H9 (cell line): ENCODE measurements around the gene PLSCR5. TPM values are rescaled to one million over a fixed set of nuclear protein-coding genes. Genes with fewer than 3 reads are reported as not detected.

Source experiments
- DNase-seq: peaks from one replicate; pipeline ENCODE4 v3.0.0-alpha.2; 2017
- H2AFZ ChIP-seq: one replicate; pipeline ENCODE4 v1.6.1; 2013; ENCODE audit warnings: mild to moderate bottlenecking, low read length, control low read depth, moderate library complexity
- H2AK5ac ChIP-seq: 2 replicates; pipeline ENCODE4 v1.6.1; 2013; ENCODE audit warnings: low read length, control low read depth, mixed read lengths; ENCODE audit not compliant: insufficient read length
- H2BK120ac ChIP-seq: one replicate; pipeline ENCODE4 v1.6.1; 2013; ENCODE audit warnings: low read depth, mild to moderate bottlenecking, low read length, control low read depth, inconsistent platforms; ENCODE audit not compliant: poor library complexity, severe bottlenecking
- H2BK12ac ChIP-seq: 2 replicates; pipeline ENCODE4 v1.6.1; 2013; ENCODE audit warnings: low read length, control low read depth, mixed read lengths, low read depth; ENCODE audit not compliant: insufficient read length
- H2BK15ac ChIP-seq: 2 replicates; pipeline ENCODE4 v1.6.1; 2013; ENCODE audit warnings: low read depth, low read length, control low read depth
- H2BK20ac ChIP-seq: one replicate; pipeline ENCODE4 v1.6.1; 2013; ENCODE audit warnings: low read depth, mild to moderate bottlenecking, low read length, control low read depth, inconsistent platforms; ENCODE audit not compliant: poor library complexity, severe bottlenecking
- H2BK5ac ChIP-seq: 2 replicates; pipeline ENCODE4 v1.6.1; 2013; ENCODE audit warnings: low read length, control low read depth, mixed read lengths; ENCODE audit not compliant: insufficient read length
- H3K14ac ChIP-seq: 2 replicates; pipeline ENCODE4 v1.6.1; 2013; ENCODE audit warnings: low read length, control low read depth; ENCODE audit not compliant: insufficient read depth
- H3K18ac ChIP-seq: 2 replicates; pipeline ENCODE4 v1.6.1; 2013; ENCODE audit warnings: low read depth, mild to moderate bottlenecking, mixed read lengths, low read length, control low read depth; ENCODE audit not compliant: insufficient read length
- H3K23ac ChIP-seq: 2 replicates; pipeline ENCODE4 v1.6.1; 2013; ENCODE audit warnings: low read length, control low read depth, mixed read lengths, low read depth; ENCODE audit not compliant: insufficient read length
- H3K23me2 ChIP-seq: 2 replicates; pipeline ENCODE4 v1.6.1; 2013; ENCODE audit warnings: low read depth, mild to moderate bottlenecking, mixed read lengths, low read length, control low read depth; ENCODE audit not compliant: insufficient read length, poor library complexity, severe bottlenecking
- H3K27ac ChIP-seq: 2 replicates; pipeline ENCODE4 v1.5.1; 2013; ENCODE audit warnings: low read length, control low read depth, mixed read lengths, low read depth; ENCODE audit not compliant: insufficient read length
- H3K27me3 ChIP-seq: 2 replicates; pipeline ENCODE4 v1.6.1; 2013; ENCODE audit warnings: low read length, control low read depth, inconsistent platforms; ENCODE audit not compliant: insufficient read depth
- H3K4ac ChIP-seq: 2 replicates; pipeline ENCODE4 v1.6.1; 2013; ENCODE audit warnings: low read depth, mild to moderate bottlenecking, control low read depth, inconsistent platforms, low read length, moderate library complexity
- H3K4me1 ChIP-seq: 2 replicates; pipeline ENCODE4 v1.6.1; 2013; ENCODE audit warnings: low read length, control low read depth, inconsistent platforms; ENCODE audit not compliant: insufficient read depth
- H3K4me2 ChIP-seq: 2 replicates; pipeline ENCODE4 v1.6.1; 2013; ENCODE audit warnings: low read length, control low read depth, mixed read lengths; ENCODE audit not compliant: insufficient read length, insufficient read depth
- H3K56ac ChIP-seq: 2 replicates; pipeline ENCODE4 v1.6.1; 2013; ENCODE audit warnings: low read depth, mild to moderate bottlenecking, mixed read lengths, low read length, control low read depth; ENCODE audit not compliant: insufficient read length
- H3K79me1 ChIP-seq: 2 replicates; pipeline ENCODE4 v1.6.1; 2013; ENCODE audit warnings: low read depth, mild to moderate bottlenecking, moderate library complexity, low read length, control low read depth, inconsistent platforms; ENCODE audit not compliant: insufficient read depth, poor library complexity, severe bottlenecking
- H3K79me2 ChIP-seq: 2 replicates; pipeline ENCODE4 v1.6.1; 2013; ENCODE audit warnings: low read length, control low read depth, inconsistent platforms; ENCODE audit not compliant: insufficient read depth
- H3K9ac ChIP-seq: 2 replicates; pipeline ENCODE4 v1.6.1; 2013; ENCODE audit warnings: low read length, control low read depth, mixed read lengths; ENCODE audit not compliant: insufficient read length; ENCODE audit errors: extremely low read depth
- H3K9me3 ChIP-seq: one replicate; pipeline ENCODE4 v1.6.1; 2013; ENCODE audit warnings: low read depth, low read length, inconsistent platforms; ENCODE audit not compliant: control insufficient read depth
- H3T11ph ChIP-seq: one replicate; pipeline ENCODE4 v1.6.1; 2013; ENCODE audit warnings: mild to moderate bottlenecking, low read length, control low read depth, inconsistent platforms
- H4K20me1 ChIP-seq: one replicate; pipeline ENCODE4 v1.6.1; 2013; ENCODE audit not compliant: control insufficient read depth, insufficient read length, insufficient read depth
- H4K5ac ChIP-seq: 2 replicates; pipeline ENCODE4 v1.6.1; 2013; ENCODE audit warnings: low read depth, mild to moderate bottlenecking, mixed read lengths, low read length, control low read depth; ENCODE audit not compliant: insufficient read length
- H4K8ac ChIP-seq: replicated peaks from 2 replicates; pipeline ENCODE4 v1.6.1; 2013; ENCODE audit warnings: low read length, control low read depth, mixed read lengths, low read depth; ENCODE audit not compliant: insufficient read length
- H4K91ac ChIP-seq: 2 replicates; pipeline ENCODE4 v1.6.1; 2013; ENCODE audit warnings: low read depth, mild to moderate bottlenecking, moderate library complexity, mixed read lengths, low read length, control low read depth; ENCODE audit not compliant: insufficient read length
- H3K27ac Mint-ChIP-seq, 3 experiments: 2 replicates in 2 of 3; 3 replicates in 1 of 3; pipeline ENCODE4 v1.8.0; 2020 to 2021; ENCODE audit warnings: mixed read lengths in 3 of 3, mild to moderate bottlenecking in 1 of 3, moderate library complexity in 1 of 3
- H3K27me3 Mint-ChIP-seq: 2 replicates; pipeline ENCODE4 v1.8.0; 2021; ENCODE audit warnings: low read depth, mild to moderate bottlenecking, moderate library complexity, mixed read lengths
- H3K36me3 Mint-ChIP-seq, 3 experiments: 2 replicates in 2 of 3; 3 replicates in 1 of 3; pipeline ENCODE4 v1.8.0; 2020 to 2021; ENCODE audit warnings: low read depth in 3 of 3, mixed read lengths in 3 of 3; ENCODE audit not compliant: insufficient read depth in 1 of 3
- H3K4me1 Mint-ChIP-seq, 2 experiments: 2 replicates each; pipeline ENCODE4 v1.8.0; 2020; ENCODE audit warnings: mixed read lengths in 2 of 2
- H3K4me3 Mint-ChIP-seq, 2 experiments: 2 replicates in 1 of 2; 3 replicates in 1 of 2; pipeline ENCODE4 v1.8.0; 2020 to 2021; ENCODE audit warnings: mild to moderate bottlenecking in 2 of 2, mixed read lengths in 2 of 2, moderate library complexity in 1 of 2
- H3K9me3 Mint-ChIP-seq, 2 experiments: 2 replicates in 1 of 2; 3 replicates in 1 of 2; pipeline ENCODE4 v1.8.0; 2020; ENCODE audit warnings: mild to moderate bottlenecking in 2 of 2, mixed read lengths in 2 of 2, moderate library complexity in 1 of 2
- WGBS: extraction: QIAGEN DNeasy Blood & Tissue Kit; methylation state at CpG from one replicate; pipeline ENCODE4 v1.1.7; 2013; ENCODE audit warnings: missing lambda C conversion rate, low lambda C conversion rate, mixed read lengths; ENCODE audit not compliant: insufficient read length; ENCODE audit errors: extremely low coverage; 5-methylcytosine and 5-hydroxymethylcytosine counted together
- total RNA-seq: library from RNA; stranded (reverse); gene quantifications from 2 replicates; pipeline ENCODE4 v1.2.1, GENCODE V29; 2021
- TF ChIP-seq, protein P1 (sequence below): fragments of 200-600 bp; sonication (generic); conservative IDR thresholded peaks from 3 replicates; pipeline ENCODE4 v1.8.0; 2021; ENCODE audit warnings: antibody characterized with exemption, mild to moderate bottlenecking

PLSCR5 gene
- total RNA-seq, 1 experiment from 2014 or later: not detected

DNA sequence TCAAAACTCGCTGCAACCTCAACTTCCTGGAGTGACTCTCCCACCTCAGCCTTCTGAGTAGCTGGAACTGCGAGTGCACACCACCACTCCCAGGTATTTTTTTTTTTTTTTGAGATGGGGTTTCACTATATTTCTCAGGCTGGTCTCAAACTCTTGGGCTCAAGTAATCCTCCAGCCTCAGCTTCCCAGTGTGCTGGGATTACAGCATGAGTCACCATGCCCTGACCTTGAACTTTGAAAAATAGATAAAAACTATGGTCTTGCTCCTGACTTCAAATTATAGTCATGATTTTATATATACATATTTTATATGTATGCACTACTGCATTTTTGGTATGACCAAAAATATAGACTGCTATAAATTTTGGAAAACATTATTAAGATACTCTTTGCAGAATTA is 6.9 kb upstream of the PLSCR5 start:
- Histone ChIP-seq H3K9me3 (no peaks in the 10 kb centered on the region), H2BK12ac (no peak overlapping the region), H4K91ac (no peak overlapping the region), H4K5ac (no peak overlapping the region), H2BK5ac (no peak overlapping the region), H3K79me1 (no peaks in the 10 kb centered on the region), H2BK15ac (no peak overlapping the region), H4K20me1 (no peaks in the 10 kb centered on the region), H3K23ac (no peak overlapping the region), H3K23me2 (no peaks in the 10 kb centered on the region), H2AFZ (no peak overlapping the region), H3K14ac (no peak overlapping the region), H3K56ac (no peak overlapping the region), H3K4ac (no peak overlapping the region), H3K4me1 (no peaks in the 10 kb centered on the region), H2BK20ac (no peak overlapping the region), H3T11ph (no peak overlapping the region), H3K18ac (no peak overlapping the region), H3K27ac (no peak overlapping the region), H3K79me2 (no peaks in the 10 kb centered on the region), H3K4me2 (no peak overlapping the region), H2AK5ac (no peak overlapping the region), H3K9ac (no peak overlapping the region), H3K27me3 (no peaks in the 10 kb centered on the region), H4K8ac (no peak overlapping the region), H2BK120ac (no peak overlapping the region)
- no peaks in the 10 kb centered on the region for H3K4me1 Mint-ChIP-seq
- no peak overlapping the region for H3K27ac Mint-ChIP-seq
- no peak overlapping the region for H3K4me3 Mint-ChIP-seq
- H3K27me3 Mint-ChIP-seq: no peaks in the 10 kb centered on the region
- WGBS: no CpG with 5 or more reads among the region's 2 CpGs
- DNase-seq: no peak
- TF ChIP-seq, protein P1, sequence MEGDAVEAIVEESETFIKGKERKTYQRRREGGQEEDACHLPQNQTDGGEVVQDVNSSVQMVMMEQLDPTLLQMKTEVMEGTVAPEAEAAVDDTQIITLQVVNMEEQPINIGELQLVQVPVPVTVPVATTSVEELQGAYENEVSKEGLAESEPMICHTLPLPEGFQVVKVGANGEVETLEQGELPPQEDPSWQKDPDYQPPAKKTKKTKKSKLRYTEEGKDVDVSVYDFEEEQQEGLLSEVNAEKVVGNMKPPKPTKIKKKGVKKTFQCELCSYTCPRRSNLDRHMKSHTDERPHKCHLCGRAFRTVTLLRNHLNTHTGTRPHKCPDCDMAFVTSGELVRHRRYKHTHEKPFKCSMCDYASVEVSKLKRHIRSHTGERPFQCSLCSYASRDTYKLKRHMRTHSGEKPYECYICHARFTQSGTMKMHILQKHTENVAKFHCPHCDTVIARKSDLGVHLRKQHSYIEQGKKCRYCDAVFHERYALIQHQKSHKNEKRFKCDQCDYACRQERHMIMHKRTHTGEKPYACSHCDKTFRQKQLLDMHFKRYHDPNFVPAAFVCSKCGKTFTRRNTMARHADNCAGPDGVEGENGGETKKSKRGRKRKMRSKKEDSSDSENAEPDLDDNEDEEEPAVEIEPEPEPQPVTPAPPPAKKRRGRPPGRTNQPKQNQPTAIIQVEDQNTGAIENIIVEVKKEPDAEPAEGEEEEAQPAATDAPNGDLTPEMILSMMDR: no peak
- no peaks in the 10 kb centered on the region for H3K9me3 Mint-ChIP-seq
- no peaks in the 10 kb centered on the region for H3K36me3 Mint-ChIP-seq
